ENCODE results near the gene AMIGO3.

GRCh38 chr3:49712631-49713317, 6.7 kb downstream of the AMIGO3 start:
- TF ChIP-seq CTCF (IDR thresholded peaks at IDR 0.05; ENCODE audit: borderline replicate concordance, extremely low read depth, low read length, poor library complexity, severe bottlenecking) (no peak), EZH2 (IDR thresholded peaks at IDR 0.05; ENCODE audit: borderline replicate concordance, low read depth, low read length, severe bottlenecking) (no peak)
